OCI-LY1 (cell line): ENCODE results near the gene C22orf15.

Experiments used
- EZH2 ChIP-seq: fragments of 200-600 bp; sonication (generic), shearing (Covaris generic); IDR thresholded peaks from 2 replicates; pipeline ENCODE4 v1.8.0; 2017; ENCODE audit warnings: borderline replicate concordance, mixed run types, mild to moderate bottlenecking, antibody characterized with exemption, low read length, moderate library complexity, mixed read lengths
- TF ChIP-seq, protein P1 (sequence below): fragments of 200-600 bp; sonication (generic), shearing (Covaris generic); IDR thresholded peaks from 2 replicates; pipeline ENCODE4 v1.5.1; 2017; ENCODE audit warnings: mild to moderate bottlenecking, antibody characterized with exemption, low read length, moderate library complexity, mixed read lengths

DNA sequence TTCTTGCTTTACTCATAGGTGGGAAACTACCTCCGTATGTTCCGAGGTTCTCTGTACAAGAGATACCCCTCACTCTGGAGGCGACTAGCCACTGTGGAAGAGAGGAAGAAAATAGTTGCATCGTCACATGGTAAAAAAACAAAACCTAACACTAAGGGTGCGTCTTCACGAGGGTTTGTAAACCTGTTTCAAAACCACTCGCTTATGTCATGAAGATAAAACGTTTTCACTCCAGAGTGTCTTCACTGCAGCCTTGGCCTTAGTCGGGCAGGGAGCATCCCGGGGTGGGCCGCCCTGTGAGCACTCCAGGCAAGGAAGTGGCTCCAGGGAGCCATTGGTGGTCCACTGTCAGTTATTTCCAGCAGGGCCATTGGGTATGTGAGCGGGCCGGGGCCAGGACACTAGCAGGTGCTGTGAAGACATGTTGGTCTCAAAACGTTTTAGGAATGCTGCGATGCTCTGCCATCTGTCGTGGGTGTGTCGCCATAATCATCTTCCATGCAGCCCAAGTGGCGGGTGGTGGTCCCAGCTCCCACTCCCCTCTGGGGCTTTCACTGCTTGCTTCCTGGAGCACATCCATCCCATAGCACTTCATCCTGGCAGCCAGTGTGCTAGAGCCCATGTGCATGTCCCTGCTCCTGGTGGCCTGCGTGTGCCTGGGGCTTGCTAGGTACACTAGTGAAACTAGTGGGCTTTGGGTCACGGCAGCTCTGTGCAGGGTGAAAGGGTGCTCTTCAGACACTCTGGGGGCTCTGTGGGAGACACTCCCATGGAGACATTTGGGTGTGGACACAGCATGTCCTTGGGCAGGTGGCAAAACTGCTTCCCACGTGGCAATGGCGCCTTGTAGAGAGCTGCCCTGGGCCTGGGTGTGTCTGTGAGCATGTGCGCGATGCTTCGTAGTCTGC is 29.2 kb downstream of the C22orf15 start:
- TF ChIP-seq, protein P1, sequence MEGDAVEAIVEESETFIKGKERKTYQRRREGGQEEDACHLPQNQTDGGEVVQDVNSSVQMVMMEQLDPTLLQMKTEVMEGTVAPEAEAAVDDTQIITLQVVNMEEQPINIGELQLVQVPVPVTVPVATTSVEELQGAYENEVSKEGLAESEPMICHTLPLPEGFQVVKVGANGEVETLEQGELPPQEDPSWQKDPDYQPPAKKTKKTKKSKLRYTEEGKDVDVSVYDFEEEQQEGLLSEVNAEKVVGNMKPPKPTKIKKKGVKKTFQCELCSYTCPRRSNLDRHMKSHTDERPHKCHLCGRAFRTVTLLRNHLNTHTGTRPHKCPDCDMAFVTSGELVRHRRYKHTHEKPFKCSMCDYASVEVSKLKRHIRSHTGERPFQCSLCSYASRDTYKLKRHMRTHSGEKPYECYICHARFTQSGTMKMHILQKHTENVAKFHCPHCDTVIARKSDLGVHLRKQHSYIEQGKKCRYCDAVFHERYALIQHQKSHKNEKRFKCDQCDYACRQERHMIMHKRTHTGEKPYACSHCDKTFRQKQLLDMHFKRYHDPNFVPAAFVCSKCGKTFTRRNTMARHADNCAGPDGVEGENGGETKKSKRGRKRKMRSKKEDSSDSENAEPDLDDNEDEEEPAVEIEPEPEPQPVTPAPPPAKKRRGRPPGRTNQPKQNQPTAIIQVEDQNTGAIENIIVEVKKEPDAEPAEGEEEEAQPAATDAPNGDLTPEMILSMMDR: no peak
- no peak for TF ChIP-seq EZH2
